H1 (cell line): ENCODE data around the gene HMCN2.

Experiments used
- CTCF ChIP-seq, 3 experiments: IDR thresholded peaks; 1 replicate in 2 of 3; 2 replicates in 1 of 3; pipeline versions ENCODE4 v1.5.1 to v1.6.1; 2011; ENCODE audit warnings: low read length in 3 of 3, mild to moderate bottlenecking in 3 of 3, inconsistent platforms in 2 of 3, low read depth in 1 of 3, moderate library complexity in 1 of 3; ENCODE audit not compliant: insufficient read depth in 1 of 3; ENCODE audit errors: control extremely low read depth in 1 of 3
- EZH2 ChIP-seq: fragments of 200-600 bp; sonication (generic); IDR thresholded peaks from 2 replicates; pipeline ENCODE4 v1.7.1; 2012; ENCODE audit warnings: low read depth, mild to moderate bottlenecking, moderate library complexity, low read length, inconsistent platforms; ENCODE audit not compliant: severe bottlenecking
- POLR2A ChIP-seq, 2 experiments: IDR thresholded peaks; 1 replicate in 1 of 2; 2 replicates in 1 of 2; pipeline ENCODE4 v1.6.1; 2011; ENCODE audit warnings: low read depth in 2 of 2, low read length in 2 of 2, mild to moderate bottlenecking in 2 of 2; ENCODE audit errors: control extremely low read depth in 1 of 2
- SP1 ChIP-seq: IDR thresholded peaks from 2 replicates; pipeline ENCODE4 v1.6.1; 2011; ENCODE audit warnings: low read depth, low read length

- TF ChIP-seq SP1 (no peak), CTCF (IDR thresholded peaks at IDR 0.05; ENCODE audit: control extremely low read depth in 1 of 3, insufficient read depth in 1 of 3, low read depth in 1 of 3, low read length in 3 of 3) (no peak), EZH2 (no peak), POLR2A (IDR thresholded peaks at IDR 0.05; ENCODE audit: control extremely low read depth in 1 of 2, low read depth in 2 of 2, low read length in 2 of 2) (no peak)
Observed at GRCh38 chr9:130290291-130291181, 25.0 kb downstream of the HMCN2 start.
